ENCODE data around the gene GSC2.

The GSC2 gene

DNA sequence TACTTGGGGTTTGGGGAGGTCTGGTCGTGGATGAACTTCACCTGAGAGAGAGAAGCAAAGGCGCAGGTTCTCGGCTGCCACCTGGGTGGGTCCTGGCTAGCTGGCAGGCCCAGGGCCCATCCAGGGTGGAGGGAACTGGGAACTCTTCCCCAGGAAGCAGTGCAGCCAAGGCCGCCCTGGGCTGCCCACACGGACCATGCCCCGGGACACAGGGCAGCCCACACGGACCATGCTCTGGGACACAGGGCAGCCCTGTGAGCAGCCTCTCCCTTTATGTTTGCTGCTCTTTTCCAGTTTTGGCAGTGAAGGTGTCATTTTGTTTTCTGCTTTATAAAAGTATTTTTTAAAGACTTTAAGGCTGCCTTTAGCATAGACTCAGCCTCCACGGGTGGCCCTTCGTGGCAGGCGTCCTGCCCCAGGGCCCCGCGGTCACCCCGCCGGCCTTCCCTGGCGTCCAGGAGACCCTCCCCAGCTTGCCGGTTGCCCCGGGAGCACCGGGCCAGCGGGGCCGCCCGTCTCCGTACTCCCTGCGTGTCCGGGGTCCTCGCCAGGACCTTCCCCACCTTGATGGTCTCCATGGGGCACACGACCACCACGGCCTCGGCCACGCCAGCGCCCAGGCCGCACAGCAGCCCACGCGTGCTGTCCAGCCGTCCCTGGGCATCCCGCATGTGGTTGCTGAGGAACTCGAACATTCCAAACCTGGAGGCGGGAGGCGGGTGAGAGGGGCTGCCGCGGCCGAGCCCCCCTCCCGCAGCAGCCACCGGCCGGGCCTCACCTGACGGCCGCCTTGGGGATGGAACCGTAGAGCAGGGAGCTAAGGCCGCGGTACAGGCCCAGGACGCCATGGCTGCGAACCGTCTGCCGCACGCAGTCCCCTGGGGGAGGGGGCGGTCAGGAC, 27.3 kb upstream of the GSC2 start:
- TF ChIP-seq, protein P1, sequence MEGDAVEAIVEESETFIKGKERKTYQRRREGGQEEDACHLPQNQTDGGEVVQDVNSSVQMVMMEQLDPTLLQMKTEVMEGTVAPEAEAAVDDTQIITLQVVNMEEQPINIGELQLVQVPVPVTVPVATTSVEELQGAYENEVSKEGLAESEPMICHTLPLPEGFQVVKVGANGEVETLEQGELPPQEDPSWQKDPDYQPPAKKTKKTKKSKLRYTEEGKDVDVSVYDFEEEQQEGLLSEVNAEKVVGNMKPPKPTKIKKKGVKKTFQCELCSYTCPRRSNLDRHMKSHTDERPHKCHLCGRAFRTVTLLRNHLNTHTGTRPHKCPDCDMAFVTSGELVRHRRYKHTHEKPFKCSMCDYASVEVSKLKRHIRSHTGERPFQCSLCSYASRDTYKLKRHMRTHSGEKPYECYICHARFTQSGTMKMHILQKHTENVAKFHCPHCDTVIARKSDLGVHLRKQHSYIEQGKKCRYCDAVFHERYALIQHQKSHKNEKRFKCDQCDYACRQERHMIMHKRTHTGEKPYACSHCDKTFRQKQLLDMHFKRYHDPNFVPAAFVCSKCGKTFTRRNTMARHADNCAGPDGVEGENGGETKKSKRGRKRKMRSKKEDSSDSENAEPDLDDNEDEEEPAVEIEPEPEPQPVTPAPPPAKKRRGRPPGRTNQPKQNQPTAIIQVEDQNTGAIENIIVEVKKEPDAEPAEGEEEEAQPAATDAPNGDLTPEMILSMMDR (IDR thresholded peaks at IDR 0.05; ENCODE audit: extremely low read depth, missing control alignments), result no peak
- DNase-seq (ENCODE audit: low spot score), result peak; percentile 45

DNA sequence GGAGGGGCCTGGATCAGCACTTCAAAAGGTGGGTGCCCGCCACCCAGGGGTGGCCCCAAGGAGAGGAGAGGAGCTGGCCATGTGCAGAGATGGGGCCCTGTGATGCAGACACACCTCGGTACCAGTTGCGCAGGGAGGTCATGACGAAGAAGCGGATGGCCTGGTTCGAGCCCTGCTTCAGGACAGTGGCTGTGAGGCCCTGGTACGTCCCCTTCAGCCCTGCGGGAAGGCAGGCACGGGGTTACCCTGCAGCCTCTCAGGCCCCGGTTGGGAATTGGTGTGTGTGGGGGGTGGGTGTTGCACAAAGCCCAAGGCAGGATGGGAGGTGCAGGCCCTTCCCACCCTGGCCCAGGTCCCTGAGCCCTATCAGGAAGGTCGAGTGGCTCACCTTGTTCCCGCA, 26.6 kb upstream of the GSC2 start:
- TF ChIP-seq, protein P1 (IDR thresholded peaks at IDR 0.05; ENCODE audit: extremely low read depth, missing control alignments), result no peak
- no peak for DNase-seq (ENCODE audit: low spot score)

DNA sequence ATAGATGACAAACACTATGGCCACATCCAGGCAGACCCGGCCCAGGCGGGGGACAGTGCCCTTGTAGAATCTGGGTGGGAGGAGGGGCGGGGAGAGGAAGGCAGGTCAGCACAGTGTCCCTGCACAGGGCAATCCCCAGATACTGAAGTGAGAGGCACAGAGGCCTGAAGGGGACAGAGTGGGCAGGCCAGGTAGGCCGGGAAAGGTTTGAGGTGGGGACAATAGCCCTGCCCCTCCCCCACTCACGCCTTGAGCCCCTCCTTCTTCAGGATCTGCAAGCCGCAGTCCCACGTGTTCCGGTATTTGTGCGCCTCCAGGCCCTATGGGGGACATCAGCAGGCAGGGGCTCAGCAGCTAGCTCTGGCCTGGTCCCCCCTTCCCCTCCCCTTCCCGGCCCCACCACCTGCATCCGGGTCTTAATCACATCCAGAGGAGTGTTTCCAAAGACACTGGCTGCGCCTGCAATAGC, 26.1 kb upstream of the GSC2 start:
- no peak for DNase-seq (ENCODE audit: low spot score)
- TF ChIP-seq, protein P1 (IDR thresholded peaks at IDR 0.05; ENCODE audit: extremely low read depth, missing control alignments), result no peak

DNA sequence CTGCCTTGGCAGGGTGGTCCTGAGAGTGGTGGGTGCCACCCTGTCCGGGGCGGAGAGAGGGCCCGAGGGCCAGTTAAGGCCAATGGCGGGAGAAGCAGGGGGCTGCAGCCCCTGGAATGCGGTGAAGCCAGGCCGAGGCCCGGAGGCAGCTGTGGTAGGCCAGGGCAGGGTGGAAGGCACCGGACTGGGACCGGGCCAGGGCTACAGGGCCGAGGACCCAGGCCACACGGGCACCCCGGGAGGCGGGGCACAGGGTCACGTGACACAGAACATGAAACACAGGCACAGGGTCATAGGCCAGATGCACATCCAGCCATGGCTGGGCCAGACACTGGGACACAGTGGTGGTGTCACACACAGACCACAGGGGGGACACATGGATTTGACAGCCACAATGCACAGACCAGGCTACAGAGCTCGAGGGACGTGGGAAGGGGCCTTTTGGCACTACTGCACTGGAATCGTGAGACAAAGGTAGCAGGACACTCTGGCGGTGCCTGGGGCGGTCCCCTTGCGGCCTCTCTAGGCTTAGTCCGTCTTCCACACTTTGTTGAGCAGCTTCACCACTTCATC, 25.6 kb upstream of the GSC2 start:
- DNase-seq (ENCODE audit: low spot score), result no peak
- TF ChIP-seq, protein P1 (IDR thresholded peaks at IDR 0.05; ENCODE audit: extremely low read depth, missing control alignments), result no peak

DNA sequence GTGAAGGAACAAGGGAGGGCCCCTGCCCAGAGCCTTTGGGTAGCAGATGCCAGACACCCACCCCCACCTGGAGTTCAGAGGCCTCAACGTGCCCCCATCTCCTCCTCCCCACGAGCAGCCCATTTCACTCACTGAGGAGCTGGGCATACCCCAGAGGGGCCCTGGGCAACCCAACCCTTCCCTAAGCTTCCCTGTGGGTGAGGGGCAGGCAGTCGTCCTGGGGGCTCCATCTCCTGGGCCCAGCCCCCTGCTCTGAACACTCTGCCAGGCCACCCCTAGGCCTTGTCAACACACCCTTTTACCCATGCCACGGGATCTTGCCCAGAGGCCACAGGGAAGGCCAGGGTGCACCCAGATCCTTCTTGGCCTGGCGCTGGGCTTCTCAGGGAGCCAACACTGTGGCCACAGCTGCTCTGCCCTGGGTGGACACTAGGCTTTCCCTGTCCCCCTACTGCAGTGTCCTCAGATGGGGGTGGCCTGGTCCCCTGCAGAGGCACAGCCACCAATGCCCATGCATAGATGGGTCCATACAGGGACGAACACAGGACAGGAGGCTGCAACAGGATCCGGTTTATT, 25.0 kb upstream of the GSC2 start:
- TF ChIP-seq, protein P1 (IDR thresholded peaks at IDR 0.05; ENCODE audit: extremely low read depth, missing control alignments), result no peak
- no peak for DNase-seq (ENCODE audit: low spot score)

DNA sequence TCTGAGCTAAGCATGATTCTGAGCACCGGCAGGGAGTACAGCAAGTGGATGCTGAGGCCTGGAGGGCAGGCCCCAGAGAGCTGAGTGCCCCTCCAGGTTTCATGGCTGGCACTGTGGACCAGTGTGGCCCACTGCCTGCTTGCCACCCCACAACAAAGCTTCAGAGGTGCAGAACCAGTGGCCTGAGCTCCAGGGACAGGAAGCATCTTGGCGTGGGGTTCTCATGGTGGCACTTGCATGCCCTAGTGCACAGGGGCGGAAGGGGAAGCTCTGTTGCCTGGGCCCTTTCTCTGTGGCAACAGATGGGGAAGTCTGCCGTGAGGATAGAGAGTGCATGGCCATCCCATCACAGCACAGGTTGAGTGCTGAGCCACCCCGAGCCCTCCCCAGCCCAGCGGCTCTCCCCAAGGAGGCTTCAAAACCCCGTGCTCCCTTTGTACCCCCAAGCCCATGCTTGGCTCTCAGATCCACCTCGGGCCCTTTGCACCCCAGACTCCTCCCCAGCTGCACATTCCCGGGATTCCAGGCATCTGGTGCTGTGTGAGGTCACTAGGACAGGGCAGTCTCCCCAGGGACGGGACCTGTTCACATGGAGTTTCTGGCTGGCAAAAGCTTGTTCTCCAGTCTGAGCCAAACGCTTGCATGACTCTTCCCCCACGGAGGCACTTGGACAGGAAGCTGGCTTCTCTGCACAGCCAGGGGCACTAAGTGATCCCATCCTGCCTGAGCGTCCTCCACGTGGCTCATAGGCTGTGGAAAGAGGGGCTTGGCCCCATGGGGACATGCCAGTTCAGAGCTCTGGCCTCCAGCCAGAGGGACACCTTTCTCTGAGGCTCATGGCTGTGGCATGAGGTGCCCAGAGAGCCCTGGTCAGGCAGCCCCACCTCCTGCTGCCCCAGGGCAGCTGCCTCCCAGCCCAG, 24.3 kb upstream of the GSC2 start:
- no peak for DNase-seq (ENCODE audit: low spot score)
- TF ChIP-seq, protein P1 (IDR thresholded peaks at IDR 0.05; ENCODE audit: extremely low read depth, missing control alignments), result no peak
